Effector memory CD4-positive, alpha-beta T cell (primary cell): Measurements from ENCODE around the gene NANP.

Experiments used
- DNase-seq, 3 donors: peaks; one replicate each; pipeline ENCODE4 v3.0.0-alpha.2; 2020
- H3K27ac ChIP-seq: 2 replicates; pipeline ENCODE4 v1.7.0; 2013; ENCODE audit warnings: mild to moderate bottlenecking, low read length, moderate library complexity; ENCODE audit not compliant: insufficient read depth, poor library complexity, severe bottlenecking
- H3K27me3 ChIP-seq: replicated peaks from 2 replicates; pipeline ENCODE4 v1.7.0; 2013; ENCODE audit warnings: mild to moderate bottlenecking, low read length; ENCODE audit not compliant: insufficient read depth, control insufficient read depth, poor library complexity, severe bottlenecking
- H3K36me3 ChIP-seq: 2 replicates; pipeline ENCODE4 v1.7.0; 2013; ENCODE audit warnings: mild to moderate bottlenecking, low read length, moderate library complexity; ENCODE audit not compliant: control insufficient read depth, insufficient read depth
- H3K4me1 ChIP-seq: 2 replicates; pipeline ENCODE4 v1.7.0; 2013; ENCODE audit warnings: low read length, mild to moderate bottlenecking; ENCODE audit not compliant: control insufficient read depth, insufficient read depth, poor library complexity, severe bottlenecking
- H3K4me3 ChIP-seq: 2 replicates; pipeline ENCODE4 v1.7.0; 2013; ENCODE audit warnings: low read length, low read depth, mild to moderate bottlenecking; ENCODE audit not compliant: insufficient read depth, poor library complexity, severe bottlenecking
- H3K9me3 ChIP-seq: 2 replicates; pipeline ENCODE4 v1.7.0; 2013; ENCODE audit warnings: mild to moderate bottlenecking, low read length, moderate library complexity; ENCODE audit not compliant: control insufficient read depth

The NANP gene

DNA sequence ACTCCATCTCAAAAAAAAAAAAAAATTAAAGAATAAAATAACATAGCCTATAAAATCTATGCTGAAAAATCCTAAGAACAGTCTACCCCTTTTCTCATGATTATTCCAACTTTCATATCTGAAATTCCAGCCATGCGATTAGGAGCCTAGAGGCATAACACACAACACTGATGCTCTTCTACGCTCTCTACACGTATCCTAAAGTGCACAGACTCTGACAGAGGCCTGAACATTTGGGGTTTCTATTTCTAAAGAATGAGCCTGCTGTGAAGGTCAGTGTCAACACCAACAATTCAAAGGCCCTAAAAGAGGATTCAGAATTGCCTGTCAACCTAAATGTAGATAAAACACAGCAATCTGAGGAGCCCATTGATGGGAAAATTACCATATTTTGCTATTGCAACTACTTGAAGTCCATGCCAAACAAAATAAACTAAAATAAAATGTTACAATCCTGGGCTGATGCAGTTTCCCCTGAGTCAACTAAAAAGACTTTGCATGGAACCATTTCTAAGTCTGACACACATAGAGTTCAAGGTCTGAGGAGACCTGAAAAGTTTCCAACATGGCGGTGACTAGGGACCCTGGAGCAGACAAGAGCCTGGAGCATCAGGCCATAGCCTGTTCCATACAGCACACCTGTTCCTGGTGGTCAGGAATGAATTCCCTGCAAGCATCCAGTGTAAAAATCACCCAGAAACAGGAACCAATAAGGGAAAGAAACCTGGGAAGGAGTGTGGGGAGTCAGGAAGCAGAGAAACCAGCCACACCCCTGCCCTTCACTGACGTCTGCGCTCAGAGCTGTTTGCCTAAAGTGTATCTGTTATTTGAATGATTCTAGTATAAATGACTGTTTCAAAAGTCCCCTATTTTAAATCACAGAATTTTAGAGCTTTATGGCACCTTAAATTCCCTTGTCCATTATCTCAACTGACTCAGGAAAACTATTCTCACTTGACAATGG lies 50.2 kb downstream of the NANP start:
- no peak overlapping the region for H3K27ac ChIP-seq
- H3K9me3 ChIP-seq: no peaks in the 10 kb centered on the region
- no peak overlapping the region for H3K4me3 ChIP-seq
- H3K27me3 ChIP-seq: no peaks in the 10 kb centered on the region
- no peaks in the 10 kb centered on the region for H3K36me3 ChIP-seq
- no peaks in the 10 kb centered on the region for H3K4me1 ChIP-seq
- no peak for DNase-seq

DNA sequence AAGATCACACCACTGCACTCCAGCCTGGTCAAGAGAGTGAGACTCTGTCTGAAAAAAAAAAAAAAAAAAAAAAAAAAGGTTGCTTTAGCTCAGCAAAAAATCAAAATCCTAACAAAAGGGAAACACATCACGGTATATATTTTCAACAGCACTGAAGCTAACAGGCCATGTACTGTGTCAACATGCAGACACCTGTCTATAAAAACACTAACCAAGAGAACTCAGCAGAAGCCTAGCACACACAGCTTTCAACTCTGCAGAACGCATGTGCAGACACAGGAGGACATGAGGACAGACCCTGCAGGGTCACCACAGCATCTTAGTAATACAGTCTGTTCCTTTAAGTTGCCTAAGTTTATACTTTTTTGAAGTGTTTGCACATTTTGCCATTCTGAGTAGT lies 52.0 kb downstream of the NANP start:
- H3K27ac ChIP-seq: no peak overlapping the region
- H3K9me3 ChIP-seq: no peaks in the 10 kb centered on the region
- no peaks in the 10 kb centered on the region for H3K27me3 ChIP-seq
- no peak for DNase-seq
- H3K4me1 ChIP-seq: no peaks in the 10 kb centered on the region
- no peak overlapping the region for H3K4me3 ChIP-seq
- H3K36me3 ChIP-seq: no peaks in the 10 kb centered on the region

DNA sequence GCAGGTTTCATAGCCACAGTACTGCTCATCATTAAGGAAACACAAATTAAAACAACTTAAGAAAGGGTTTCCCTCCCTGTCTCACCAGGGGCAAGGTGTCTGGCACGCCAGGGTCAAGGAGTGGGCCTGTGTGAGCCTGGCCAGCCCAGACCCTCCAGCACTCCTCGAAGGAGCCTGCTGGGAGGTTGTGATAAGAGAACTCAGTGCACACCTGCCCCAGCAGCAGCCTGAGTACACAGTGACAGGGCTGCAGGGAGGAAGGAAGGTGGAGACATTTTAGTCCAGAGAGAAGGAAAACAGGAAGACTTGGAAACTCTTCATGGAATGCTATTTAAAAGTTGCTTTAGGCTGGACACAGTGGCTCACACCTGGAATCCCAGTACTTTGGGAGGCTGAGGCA lies 52.6 kb downstream of the NANP start:
- no peak overlapping the region for H3K27ac ChIP-seq
- DNase-seq: no peak

DNA sequence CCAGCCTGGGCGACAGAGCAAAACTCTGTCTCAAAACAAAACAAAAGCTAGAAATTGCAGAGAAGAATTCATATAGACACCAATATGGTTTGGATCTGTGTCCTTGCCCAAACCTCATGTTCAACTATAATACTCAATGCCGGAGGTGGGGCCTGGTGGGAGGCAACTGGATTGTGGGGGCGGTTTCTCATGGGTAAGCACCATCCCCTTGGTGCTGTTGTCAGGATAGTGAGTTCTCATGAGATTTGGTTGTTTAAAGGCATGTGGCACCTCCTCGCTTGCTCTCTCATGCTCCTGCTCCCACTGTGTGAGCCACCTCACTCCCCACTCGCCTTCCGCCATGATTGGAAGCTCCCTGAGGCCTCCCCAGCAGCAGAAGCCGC lies 53.7 kb downstream of the NANP start:
- no peaks in the 10 kb centered on the region for H3K36me3 ChIP-seq
- DNase-seq: no peak
- H3K9me3 ChIP-seq: no peaks in the 10 kb centered on the region
- no peaks in the 10 kb centered on the region for H3K4me1 ChIP-seq
- H3K27me3 ChIP-seq: no peaks in the 10 kb centered on the region
- no peak overlapping the region for H3K4me3 ChIP-seq
- H3K27ac ChIP-seq: no peak overlapping the region

More for the DNA sequence above, 52.6 kb downstream of the NANP start:
- Histone ChIP-seq H3K4me1 (no peaks in the 10 kb centered on the region), H3K4me3 (no peak overlapping the region), H3K36me3 (no peaks in the 10 kb centered on the region), H3K9me3 (no peaks in the 10 kb centered on the region), H3K27me3 (no peaks in the 10 kb centered on the region)

DNA sequence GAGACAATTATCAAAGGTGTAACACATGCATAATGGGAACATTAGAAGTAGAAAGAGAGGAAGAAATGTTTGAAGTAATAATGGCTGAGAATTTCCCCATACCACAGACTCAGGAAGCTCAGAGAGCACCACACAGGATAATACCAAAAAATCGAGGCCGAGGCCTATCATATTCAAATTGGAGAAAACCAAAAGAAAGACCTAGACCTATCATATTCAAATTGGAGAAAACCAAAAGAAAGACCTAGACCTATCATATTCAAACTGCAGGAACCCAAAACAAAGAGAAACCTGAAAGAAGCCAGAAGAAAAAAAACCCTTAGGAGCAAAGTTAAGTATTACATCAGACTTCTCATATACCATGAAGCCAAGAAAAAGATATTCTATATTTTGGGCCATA lies 56.5 kb downstream of the NANP start:
- Histone ChIP-seq H3K36me3 (no peaks in the 10 kb centered on the region), H3K27ac (no peak overlapping the region), H3K9me3 (no peaks in the 10 kb centered on the region), H3K4me1 (no peaks in the 10 kb centered on the region), H3K4me3 (no peak overlapping the region), H3K27me3 (no peaks in the 10 kb centered on the region)
- DNase-seq: no peak

DNA sequence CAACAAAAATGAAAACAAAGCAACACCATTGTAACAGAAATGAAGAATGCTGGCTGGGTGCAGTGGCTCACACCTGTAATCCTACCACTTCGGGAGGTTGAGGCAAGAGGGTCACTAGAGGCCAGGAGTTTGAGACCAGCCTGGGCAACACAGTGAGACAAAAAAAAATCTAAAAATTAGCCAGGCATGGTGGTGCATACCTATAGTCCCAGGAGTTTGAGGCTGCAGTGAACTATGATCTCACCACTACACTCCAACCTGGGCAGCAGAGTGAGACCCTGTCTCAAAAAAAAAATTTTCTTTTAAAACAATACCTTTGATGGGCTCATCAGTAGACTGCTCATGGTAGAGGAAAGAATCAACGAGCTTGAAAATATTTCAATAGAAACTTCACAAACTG lies 57.0 kb downstream of the NANP start:
- no peaks in the 10 kb centered on the region for H3K4me1 ChIP-seq
- H3K27ac ChIP-seq: no peak overlapping the region
- no peaks in the 10 kb centered on the region for H3K36me3 ChIP-seq
- no peak overlapping the region for H3K4me3 ChIP-seq
- no peaks in the 10 kb centered on the region for H3K9me3 ChIP-seq
- no peak for DNase-seq
- no peaks in the 10 kb centered on the region for H3K27me3 ChIP-seq

DNA sequence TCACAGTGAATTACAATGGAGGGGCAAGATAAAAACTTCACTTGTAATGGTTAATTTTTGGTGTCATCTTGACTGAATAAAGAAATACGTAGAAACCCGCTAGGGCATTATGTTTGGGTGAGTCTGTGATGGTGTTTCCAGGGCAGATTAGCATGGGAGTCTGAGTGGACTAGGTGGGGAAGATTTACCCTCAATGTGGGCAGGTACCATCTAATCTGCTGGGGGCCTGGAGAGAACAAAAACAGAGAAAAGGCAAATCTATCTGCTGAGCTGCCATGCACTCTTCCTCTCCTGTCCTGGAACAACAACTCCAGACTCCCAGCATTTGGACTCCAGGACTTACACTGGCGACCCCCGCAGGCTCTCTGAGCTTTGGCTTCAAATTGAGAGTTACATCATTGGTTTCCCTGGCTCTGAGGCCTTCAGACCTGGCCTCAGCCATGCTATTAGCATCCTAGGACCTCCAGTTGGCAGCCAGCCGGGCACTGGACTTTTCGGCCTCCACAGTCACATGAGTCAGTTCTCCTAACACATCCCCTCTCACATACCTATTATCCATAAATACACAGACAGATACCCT lies 58.1 kb downstream of the NANP start:
- H3K4me1 ChIP-seq: no peaks in the 10 kb centered on the region
- H3K4me3 ChIP-seq: no peak overlapping the region
- H3K27me3 ChIP-seq: no peaks in the 10 kb centered on the region
- H3K9me3 ChIP-seq: no peaks in the 10 kb centered on the region
- H3K36me3 ChIP-seq: no peaks in the 10 kb centered on the region
- H3K27ac ChIP-seq: no peak overlapping the region
- no peak for DNase-seq

DNA sequence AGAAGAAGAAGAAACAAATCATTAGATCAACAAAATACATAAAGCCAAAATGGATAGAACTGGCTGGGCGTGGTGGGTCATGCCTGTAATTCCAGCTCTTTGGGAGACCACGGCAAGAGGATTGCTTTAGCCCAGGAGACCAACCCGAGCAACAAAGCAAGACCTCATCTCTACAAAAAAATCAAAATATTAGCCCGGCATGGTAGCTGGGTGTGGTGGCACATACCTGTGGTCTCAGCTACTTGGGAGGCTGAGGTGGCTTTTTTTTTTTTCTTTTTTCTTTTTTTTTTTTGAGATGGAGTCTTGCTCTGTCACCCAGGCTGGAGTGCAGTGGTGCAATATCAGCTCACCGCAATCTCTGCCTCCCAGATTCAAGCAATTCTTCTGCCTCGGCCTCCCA lies 59.9 kb downstream of the NANP start:
- no peaks in the 10 kb centered on the region for H3K36me3 ChIP-seq
- H3K4me3 ChIP-seq: no peak overlapping the region
- no peaks in the 10 kb centered on the region for H3K9me3 ChIP-seq
- H3K27ac ChIP-seq: no peak overlapping the region
- no peak for DNase-seq
- H3K4me1 ChIP-seq: no peaks in the 10 kb centered on the region
- no peaks in the 10 kb centered on the region for H3K27me3 ChIP-seq

DNA sequence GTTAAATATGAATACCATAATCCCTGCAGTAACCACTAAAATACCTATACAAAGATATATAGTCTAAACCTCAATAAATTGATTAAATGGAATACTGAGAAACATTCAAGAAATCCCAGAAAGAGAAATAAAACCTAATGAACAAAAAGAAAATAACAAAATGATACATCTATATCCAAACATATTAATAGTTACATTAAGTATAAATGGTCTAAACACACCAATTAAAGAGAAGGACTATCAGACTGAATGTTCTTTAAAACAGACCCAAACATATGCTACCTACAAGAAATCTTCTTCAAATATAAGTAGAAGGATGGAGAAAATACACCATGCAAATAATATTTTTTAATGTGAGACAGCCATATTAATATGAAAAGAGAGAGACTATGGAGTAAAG lies 60.5 kb downstream of the NANP start:
- Histone ChIP-seq H3K9me3 (no peaks in the 10 kb centered on the region), H3K27me3 (no peaks in the 10 kb centered on the region), H3K36me3 (no peaks in the 10 kb centered on the region), H3K27ac (no peak overlapping the region), H3K4me1 (no peaks in the 10 kb centered on the region), H3K4me3 (no peak overlapping the region)
- no peak for DNase-seq
